Activated CD8-positive, alpha-beta memory T cell treated with anti-CD3 and anti-CD28 coated beads for 1 hour (primary cell): ENCODE results near the gene SAA2.
"Not testable (repeated sequence)": the region's sequence is repeated elsewhere in the genome, so short reads cannot be mapped to it uniquely, and the experiment has no call there.

Source experiments
- DNase-seq, 2 donors: peaks; one replicate each; pipeline ENCODE4 v3.0.0-alpha.2; 2020; ENCODE audit warnings: low read depth in 1 of 2; ENCODE audit errors: extremely low read depth in 1 of 2

SAA2 gene

GRCh38 chr11:18197738-18198137 lies 50.7 kb downstream of the SAA2 start:
- DNase-seq, result not testable (repeated sequence)

GRCh38 chr11:18196532-18196931 lies 51.9 kb downstream of the SAA2 start:
- DNase-seq, result no peak
